Mesothelial cell of epicardium (in vitro differentiated cells): ENCODE measurements around the gene UBE2E1. TPM values are rescaled to one million over a fixed set of nuclear protein-coding genes. Genes with fewer than 3 reads are reported as not detected.

Experiments
- DNase-seq, 2 experiments: peaks; one replicate each; pipeline ENCODE4 v3.0.0; 2021; ENCODE audit warnings: low spot score in 2 of 2; ENCODE audit not compliant: unreplicated experiment in 2 of 2
- H3K27ac Mint-ChIP-seq: 2 replicates; pipeline ENCODE4 v1.8.0; 2021; ENCODE audit warnings: mixed read lengths
- H3K27me3 Mint-ChIP-seq: 2 replicates; pipeline ENCODE4 v1.8.0; 2021; ENCODE audit warnings: low read depth, mixed read lengths
- H3K36me3 Mint-ChIP-seq: 2 replicates; pipeline ENCODE4 v1.8.0; 2021; ENCODE audit warnings: mixed read lengths
- H3K4me1 Mint-ChIP-seq: 2 replicates; pipeline ENCODE4 v1.8.0; 2021; ENCODE audit warnings: mixed read lengths
- H3K4me3 Mint-ChIP-seq: 2 replicates; pipeline ENCODE4 v1.8.0; 2021; ENCODE audit warnings: mild to moderate bottlenecking, moderate library complexity, mixed read lengths
- H3K9me3 Mint-ChIP-seq: 2 replicates; pipeline ENCODE4 v1.8.0; 2021; ENCODE audit warnings: mixed read lengths
- total RNA-seq: library from RNA; stranded (reverse); gene quantifications from 3 replicates; pipeline ENCODE4 v1.2.1, GENCODE V29; 2021
- TF ChIP-seq, protein P1 (sequence below): fragments of 200-600 bp; sonication (generic); IDR thresholded peaks from one replicate; pipeline ENCODE4 v1.5.0; 2021; ENCODE audit warnings: antibody characterized with exemption; ENCODE audit not compliant: unreplicated experiment

Gene UBE2E1
- total RNA-seq, 1 donor from 2014 or later = 89.9 TPM

DNA sequence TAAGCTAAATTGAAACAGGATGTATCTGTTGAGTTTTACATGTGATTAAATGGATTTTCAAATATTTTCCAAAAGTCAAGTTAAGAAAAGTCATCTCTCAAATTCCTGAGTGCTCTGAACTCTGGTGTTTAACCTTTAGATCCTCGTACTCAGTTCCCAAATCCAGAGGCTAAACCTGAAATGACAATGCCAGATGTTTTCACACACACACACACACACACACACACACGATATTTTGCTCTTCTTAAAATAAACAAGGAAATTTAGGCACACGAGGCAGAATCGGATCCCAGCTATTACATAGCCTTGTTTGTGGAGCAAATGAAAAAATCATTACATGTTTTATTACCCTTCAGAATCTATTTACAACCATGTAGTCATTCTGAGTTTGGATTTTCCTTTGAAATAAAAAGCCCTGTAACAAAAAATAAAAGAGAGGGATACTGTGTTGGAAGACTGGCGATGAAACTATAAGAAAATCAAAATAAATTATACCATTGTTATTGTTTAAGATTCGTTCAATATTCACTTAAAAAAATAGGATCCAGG is 20.6 kb upstream of the UBE2E1 start:
- Mint-ChIP-seq H3K36me3 (no peaks in the 10 kb centered on the region), H3K4me3 (no peak overlapping the region), H3K9me3 (peaks cover 10% of the 10 kb centered on the region), H3K27me3 (peaks cover 7% of the 10 kb centered on the region), H3K4me1 (no peaks in the 10 kb centered on the region), H3K27ac (no peak overlapping the region)
- TF ChIP-seq, protein P1, sequence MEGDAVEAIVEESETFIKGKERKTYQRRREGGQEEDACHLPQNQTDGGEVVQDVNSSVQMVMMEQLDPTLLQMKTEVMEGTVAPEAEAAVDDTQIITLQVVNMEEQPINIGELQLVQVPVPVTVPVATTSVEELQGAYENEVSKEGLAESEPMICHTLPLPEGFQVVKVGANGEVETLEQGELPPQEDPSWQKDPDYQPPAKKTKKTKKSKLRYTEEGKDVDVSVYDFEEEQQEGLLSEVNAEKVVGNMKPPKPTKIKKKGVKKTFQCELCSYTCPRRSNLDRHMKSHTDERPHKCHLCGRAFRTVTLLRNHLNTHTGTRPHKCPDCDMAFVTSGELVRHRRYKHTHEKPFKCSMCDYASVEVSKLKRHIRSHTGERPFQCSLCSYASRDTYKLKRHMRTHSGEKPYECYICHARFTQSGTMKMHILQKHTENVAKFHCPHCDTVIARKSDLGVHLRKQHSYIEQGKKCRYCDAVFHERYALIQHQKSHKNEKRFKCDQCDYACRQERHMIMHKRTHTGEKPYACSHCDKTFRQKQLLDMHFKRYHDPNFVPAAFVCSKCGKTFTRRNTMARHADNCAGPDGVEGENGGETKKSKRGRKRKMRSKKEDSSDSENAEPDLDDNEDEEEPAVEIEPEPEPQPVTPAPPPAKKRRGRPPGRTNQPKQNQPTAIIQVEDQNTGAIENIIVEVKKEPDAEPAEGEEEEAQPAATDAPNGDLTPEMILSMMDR = no peak
- no peak for DNase-seq

DNA sequence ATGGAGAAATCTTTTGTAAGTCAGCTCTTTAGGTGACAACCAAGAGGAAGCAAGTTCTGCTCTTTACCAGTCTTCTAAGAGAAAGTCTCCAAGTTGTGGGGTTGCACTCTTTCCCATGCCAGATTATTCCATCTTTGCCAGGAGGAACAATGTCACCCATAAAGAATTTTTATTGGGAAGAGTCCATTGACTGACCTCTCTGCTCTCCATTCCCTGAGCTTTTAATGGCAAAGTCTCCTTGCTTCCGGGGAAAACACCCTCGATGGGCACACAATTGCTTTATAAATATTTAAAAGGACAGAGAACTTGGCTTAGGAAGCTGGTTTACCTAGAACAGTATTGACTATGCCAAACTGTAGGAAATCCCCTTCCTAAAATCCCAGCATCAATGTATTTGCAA is 19.9 kb upstream of the UBE2E1 start:
- peaks cover 9% of the 10 kb centered on the region for H3K27me3 Mint-ChIP-seq
- no peak for DNase-seq
- no peak overlapping the region for H3K4me3 Mint-ChIP-seq

GRCh38 chr3:23791678-23792077 is 14.1 kb upstream of the UBE2E1 start:
- Mint-ChIP-seq H3K4me3 (no peak overlapping the region), H3K9me3 (no peaks in the 10 kb centered on the region), H3K4me1 (peaks cover 1% of the 10 kb centered on the region), H3K27me3 (peaks cover 7% of the 10 kb centered on the region), H3K27ac (no peak overlapping the region), H3K36me3 (no peaks in the 10 kb centered on the region)
- DNase-seq = no peak
- TF ChIP-seq, protein P1 = no peak

More for the DNA sequence above, 19.9 kb upstream of the UBE2E1 start:
- TF ChIP-seq, protein P1 = no peak
- H3K27ac Mint-ChIP-seq = no peak overlapping the region
- H3K4me1 Mint-ChIP-seq = no peaks in the 10 kb centered on the region
- no peaks in the 10 kb centered on the region for H3K36me3 Mint-ChIP-seq
- peaks cover 10% of the 10 kb centered on the region for H3K9me3 Mint-ChIP-seq

DNA sequence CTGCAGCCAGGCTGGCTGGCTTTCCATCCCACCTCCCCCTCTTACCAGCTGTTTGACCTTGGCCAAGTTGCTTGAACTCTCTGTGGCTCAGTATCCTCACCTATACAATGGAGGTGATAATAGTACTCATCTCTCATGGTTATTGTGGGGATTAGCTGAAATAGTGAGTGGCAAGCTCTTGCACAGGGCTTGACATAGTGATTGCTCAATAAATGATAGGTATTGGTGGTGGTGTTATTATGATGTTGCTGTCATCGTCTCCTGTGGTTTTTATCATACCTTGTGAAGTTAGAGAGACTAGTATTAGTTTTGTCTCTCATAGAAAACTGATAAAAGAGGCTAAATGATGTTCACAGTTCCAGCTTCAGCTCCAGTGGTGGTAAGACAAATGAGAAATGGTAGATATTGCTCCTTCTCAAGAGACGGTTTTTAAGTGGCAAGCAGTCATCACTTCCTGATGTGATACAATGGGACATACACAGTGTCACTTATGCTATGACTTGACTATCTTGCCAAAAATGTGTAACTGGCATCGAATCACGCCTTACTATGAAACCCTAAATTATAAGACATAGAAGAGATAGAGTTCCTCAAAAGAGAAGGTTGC is 12.1 kb upstream of the UBE2E1 start:
- H3K27me3 Mint-ChIP-seq = peaks cover 7% of the 10 kb centered on the region
- H3K4me3 Mint-ChIP-seq = no peak overlapping the region
- no peak overlapping the region for H3K27ac Mint-ChIP-seq
- no peak for DNase-seq
- H3K36me3 Mint-ChIP-seq = no peaks in the 10 kb centered on the region
- H3K9me3 Mint-ChIP-seq = no peaks in the 10 kb centered on the region
- TF ChIP-seq, protein P1 = no peak
- H3K4me1 Mint-ChIP-seq = peaks cover 1% of the 10 kb centered on the region

DNA sequence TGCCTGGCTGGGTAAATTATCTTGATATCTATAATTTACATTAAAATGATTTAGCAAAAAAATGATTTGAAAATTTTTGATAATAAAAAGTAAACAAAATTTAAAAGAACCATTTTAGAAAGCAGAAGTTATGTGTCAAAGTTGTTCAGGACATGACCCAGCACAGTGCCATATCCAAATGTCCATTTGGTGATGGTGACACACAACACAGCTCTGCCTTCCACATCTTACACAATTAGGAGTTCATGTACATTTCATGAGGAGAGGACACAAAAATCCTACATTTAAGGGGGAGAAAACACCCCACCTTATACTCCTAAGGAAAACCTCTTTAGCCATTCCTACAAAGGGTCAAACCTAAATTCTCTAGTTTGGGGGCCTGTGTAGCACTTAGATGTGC is 10.7 kb upstream of the UBE2E1 start:
- Mint-ChIP-seq H3K9me3 (no peaks in the 10 kb centered on the region), H3K27ac (no peak overlapping the region), H3K27me3 (peaks cover 7% of the 10 kb centered on the region), H3K4me3 (no peak overlapping the region), H3K4me1 (peaks cover 3% of the 10 kb centered on the region), H3K36me3 (no peaks in the 10 kb centered on the region)
- TF ChIP-seq, protein P1 = no peak
- DNase-seq = no peak
